T-helper 2 cell treated with Interferon-gamma antibody and Interleukin-4, amounts not matched to agents 100 ng/mL and 5 ng/mL, for 36 hours (primary cell): ENCODE data around the gene RAD23A. TPM values are rescaled to one million over a fixed set of nuclear protein-coding genes. Genes with fewer than 3 reads are reported as not detected.

Source experiments
- intact Hi-C: fragments of 100-400 bp; cut with micrococcal nuclease; formaldehyde crosslinking; loops from one replicate; pipeline ENCODE4 v1.15.1; 2023
- total RNA-seq: library from RNA; stranded (reverse); gene quantifications from 2 replicates; pipeline ENCODE4 v1.2.3, GENCODE V29; 2022

Gene RAD23A
- total RNA-seq, 1 donor from 2014 or later = 119 TPM

GRCh38 chr19:12979974-12980373, 34.3 kb downstream of the RAD23A start:
- intact Hi-C loops = loop anchor here (5.0 kb wide), 1 partner anchor 52 kb away; no protein-coding TSS in a partner anchor

- intact Hi-C loops = loop anchor here (1.0 to 5.0 kb wide), 3 partner anchors 50 to 111 kb away; no protein-coding TSS in a partner anchor
Measured at GRCh38 chr19:12982648-12983047, 37.0 kb downstream of the RAD23A start.

GRCh38 chr19:12983091-12983490, 37.4 kb downstream of the RAD23A start:
- intact Hi-C loops = loop anchor here (1.0 to 5.0 kb wide), 3 partner anchors 49 to 110 kb away; no protein-coding TSS in a partner anchor

GRCh38 chr19:12983542-12984142, 38.0 kb downstream of the RAD23A start:
- intact Hi-C loops = loop anchor here (1.0 to 5.0 kb wide), 3 partner anchors 49 to 110 kb away; no protein-coding TSS in a partner anchor

GRCh38 chr19:12984143-12984627, 38.5 kb downstream of the RAD23A start:
- intact Hi-C loops = loop anchor here (5.0 kb wide), 1 partner anchor 48 kb away; no protein-coding TSS in a partner anchor

- intact Hi-C loops = loop anchor here (5.0 kb wide), 1 partner anchor 48 kb away; no protein-coding TSS in a partner anchor
Measured at GRCh38 chr19:12984683-12985048, 39.0 kb downstream of the RAD23A start.

GRCh38 chr19:12985049-12985776, 39.6 kb downstream of the RAD23A start:
- intact Hi-C loops = no loop called here

- intact Hi-C loops = no loop called here
Measured at GRCh38 chr19:12986726-12987125, 41.1 kb downstream of the RAD23A start.

- intact Hi-C loops = no loop called here
Measured at GRCh38 chr19:12987190-12987589, 41.5 kb downstream of the RAD23A start.

- intact Hi-C loops = no loop called here
Measured at GRCh38 chr19:12987781-12988180, 42.1 kb downstream of the RAD23A start.

GRCh38 chr19:12990431-12990830, 44.8 kb downstream of the RAD23A start:
- intact Hi-C loops = no loop called here

- intact Hi-C loops = no loop called here
Measured at GRCh38 chr19:12990853-12991252, 45.2 kb downstream of the RAD23A start.

- intact Hi-C loops = no loop called here
Measured at GRCh38 chr19:12991296-12991695, 45.6 kb downstream of the RAD23A start.

GRCh38 chr19:12992729-12993128, 47.1 kb downstream of the RAD23A start:
- intact Hi-C loops = no loop called here

GRCh38 chr19:12993562-12993961, 47.9 kb downstream of the RAD23A start:
- intact Hi-C loops = no loop called here

GRCh38 chr19:12994701-12995595, 49.3 kb downstream of the RAD23A start, which contains the start of gene NFIX:
Gene NFIX, plus strand, starts transcription at chr19:12995475. Its CDS starts 363 bp downstream, at chr19:12995838.
- intact Hi-C loops = no loop called here

- intact Hi-C loops = no loop called here
Measured at GRCh38 chr19:12995596-12996405, 50.1 kb downstream of the RAD23A start.

GRCh38 chr19:12996406-12997094, 50.9 kb downstream of the RAD23A start:
- intact Hi-C loops = no loop called here

- intact Hi-C loops = no loop called here
Measured at GRCh38 chr19:12997179-12997966, 51.7 kb downstream of the RAD23A start.
